Measurements from ENCODE around the gene GLI3. TPM values are rescaled to one million over a fixed set of nuclear protein-coding genes. Genes with fewer than 3 reads are reported as not detected.

GLI3 gene
- total RNA-seq, 1 donor from 2014 or later, result 136 TPM

- H3K9me3 Mint-ChIP-seq, result peaks cover 13% of the 10 kb centered on the region
- no peaks in the 10 kb centered on the region for H3K4me1 Mint-ChIP-seq
- no peak for DNase-seq (ENCODE audit: low read depth, low spot score)
- no peak overlapping the region for H3K27ac Mint-ChIP-seq (ENCODE audit: unreplicated experiment)
- H3K27me3 Mint-ChIP-seq (ENCODE audit: low read depth), result no peaks in the 10 kb centered on the region
- no peak overlapping the region for H3K4me3 Mint-ChIP-seq
- peaks cover 9% of the 10 kb centered on the region for H3K36me3 Mint-ChIP-seq (ENCODE audit: low read depth)
- no peak for TF ChIP-seq CTCF (conservative IDR thresholded peaks at IDR 0.05)
These were observed 17.2 kb upstream of the GLI3 start for GRCh38 chr7:42254217-42254616.

GRCh38 chr7:42253316-42253715, 16.3 kb upstream of the GLI3 start:
- no peaks in the 10 kb centered on the region for H3K27me3 Mint-ChIP-seq (ENCODE audit: low read depth)
- peaks cover 9% of the 10 kb centered on the region for H3K36me3 Mint-ChIP-seq (ENCODE audit: low read depth)
- no peak for DNase-seq (ENCODE audit: low read depth, low spot score)
- H3K27ac Mint-ChIP-seq (ENCODE audit: unreplicated experiment), result no peak overlapping the region
- H3K4me1 Mint-ChIP-seq, result no peaks in the 10 kb centered on the region
- no peak overlapping the region for H3K4me3 Mint-ChIP-seq
- no peak for TF ChIP-seq CTCF (conservative IDR thresholded peaks at IDR 0.05)
- peaks cover 12% of the 10 kb centered on the region for H3K9me3 Mint-ChIP-seq

- H3K9me3 Mint-ChIP-seq, result peaks cover 10% of the 10 kb centered on the region
- peaks cover 7% of the 10 kb centered on the region for H3K36me3 Mint-ChIP-seq (ENCODE audit: low read depth)
- no peak overlapping the region for H3K4me3 Mint-ChIP-seq
- no peak for DNase-seq (ENCODE audit: low read depth, low spot score)
- no peak for TF ChIP-seq CTCF (conservative IDR thresholded peaks at IDR 0.05)
- peaks cover 6% of the 10 kb centered on the region for H3K4me1 Mint-ChIP-seq
- no peak overlapping the region for H3K27ac Mint-ChIP-seq (ENCODE audit: unreplicated experiment)
- H3K27me3 Mint-ChIP-seq (ENCODE audit: low read depth), result no peaks in the 10 kb centered on the region
These were observed 13.4 kb upstream of the GLI3 start for GRCh38 chr7:42250411-42250810.

- no peak for DNase-seq (ENCODE audit: low read depth, low spot score)
- Mint-ChIP-seq H3K36me3 (ENCODE audit: low read depth) (peaks cover 7% of the 10 kb centered on the region), H3K4me3 (no peak overlapping the region), H3K27ac (ENCODE audit: unreplicated experiment) (no peak overlapping the region), H3K4me1 (peaks cover 6% of the 10 kb centered on the region), H3K9me3 (peaks cover 10% of the 10 kb centered on the region), H3K27me3 (ENCODE audit: low read depth) (no peaks in the 10 kb centered on the region)
- TF ChIP-seq CTCF (conservative IDR thresholded peaks at IDR 0.05), result no peak
These were observed 11.6 kb upstream of the GLI3 start for GRCh38 chr7:42248579-42248978.

- no peak for TF ChIP-seq CTCF (conservative IDR thresholded peaks at IDR 0.05)
- Mint-ChIP-seq H3K9me3 (peaks cover 10% of the 10 kb centered on the region), H3K27ac (ENCODE audit: unreplicated experiment) (no peak overlapping the region)
These were observed 10.3 kb upstream of the GLI3 start for GRCh38 chr7:42247301-42247700.

GRCh38 chr7:42244828-42245227, 7.8 kb upstream of the GLI3 start:
- peaks cover 32% of the 10 kb centered on the region for H3K4me1 Mint-ChIP-seq
- no peaks in the 10 kb centered on the region for H3K9me3 Mint-ChIP-seq
- H3K4me3 Mint-ChIP-seq, result no peak overlapping the region
- no peak overlapping the region for H3K27ac Mint-ChIP-seq (ENCODE audit: unreplicated experiment)
- no peaks in the 10 kb centered on the region for H3K36me3 Mint-ChIP-seq (ENCODE audit: low read depth)
- no peak for TF ChIP-seq CTCF (conservative IDR thresholded peaks at IDR 0.05)
- no peak for DNase-seq (ENCODE audit: low read depth, low spot score)
- H3K27me3 Mint-ChIP-seq (ENCODE audit: low read depth), result no peaks in the 10 kb centered on the region

More at GRCh38 chr7:42247301-42247700, 10.3 kb upstream of the GLI3 start:
- no peaks in the 10 kb centered on the region for H3K27me3 Mint-ChIP-seq (ENCODE audit: low read depth)
- H3K4me1 Mint-ChIP-seq, result peaks cover 12% of the 10 kb centered on the region
- DNase-seq (ENCODE audit: low read depth, low spot score), result no peak
- no peak overlapping the region for H3K4me3 Mint-ChIP-seq
- H3K36me3 Mint-ChIP-seq (ENCODE audit: low read depth), result peaks cover 7% of the 10 kb centered on the region

Measured in neural crest cell (in vitro differentiated cells).